DOHH2 (cell line): ENCODE results near the gene PRXL2A.

Source experiments
- EZH2phosphoT487 ChIP-seq: fragments of 200-600 bp; sonication (generic); IDR thresholded peaks from 2 replicates; pipeline ENCODE4 v1.6.1; 2017; ENCODE audit warnings: borderline replicate concordance, mild to moderate bottlenecking, antibody characterized with exemption, low read length, moderate library complexity, mixed read lengths
- TF ChIP-seq, protein P1 (sequence below): fragments of 200-600 bp; sonication (generic); IDR thresholded peaks from one replicate; pipeline ENCODE4 v1.5.1; 2014; ENCODE audit warnings: antibody characterized with exemption, mild to moderate bottlenecking, low read depth, low read length; ENCODE audit not compliant: poor library complexity, severe bottlenecking

DNA sequence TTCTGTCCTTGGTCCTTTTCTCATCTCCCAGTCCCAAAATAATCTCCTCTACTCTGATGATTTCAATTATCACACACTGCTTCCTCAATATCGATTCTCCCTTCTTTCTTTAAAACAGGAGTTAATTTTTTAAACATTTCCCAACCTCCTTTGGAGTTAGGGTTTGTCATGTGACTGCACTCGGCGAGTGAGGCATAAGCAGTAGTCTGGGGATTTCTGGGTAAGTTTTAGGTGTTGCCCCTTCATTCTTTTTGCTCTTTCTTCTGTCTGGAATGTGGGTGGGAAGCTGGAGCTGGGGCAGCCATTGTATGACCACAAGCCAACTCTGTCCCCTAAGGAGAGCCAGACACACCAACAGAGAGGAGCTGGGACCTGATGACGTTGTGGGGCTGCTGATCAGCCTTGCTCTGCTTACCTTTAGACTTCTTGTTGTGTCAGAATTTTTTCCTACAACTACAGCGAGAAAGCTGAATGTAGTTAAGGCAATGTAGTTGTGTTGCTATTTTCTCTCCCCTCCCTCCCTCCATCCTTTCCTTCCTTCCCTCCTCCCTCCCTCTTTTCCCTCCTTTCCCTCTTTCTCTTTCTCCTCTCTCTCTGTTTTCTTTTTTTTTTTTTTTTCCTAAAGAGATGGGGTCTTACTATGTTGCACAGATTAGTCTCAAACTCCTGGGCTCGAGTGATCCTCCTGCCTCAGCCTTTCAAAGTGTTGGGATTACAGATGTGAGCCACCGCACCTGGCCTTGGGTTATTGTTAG lies 39.3 kb downstream of the PRXL2A start:
- TF ChIP-seq, protein P1, sequence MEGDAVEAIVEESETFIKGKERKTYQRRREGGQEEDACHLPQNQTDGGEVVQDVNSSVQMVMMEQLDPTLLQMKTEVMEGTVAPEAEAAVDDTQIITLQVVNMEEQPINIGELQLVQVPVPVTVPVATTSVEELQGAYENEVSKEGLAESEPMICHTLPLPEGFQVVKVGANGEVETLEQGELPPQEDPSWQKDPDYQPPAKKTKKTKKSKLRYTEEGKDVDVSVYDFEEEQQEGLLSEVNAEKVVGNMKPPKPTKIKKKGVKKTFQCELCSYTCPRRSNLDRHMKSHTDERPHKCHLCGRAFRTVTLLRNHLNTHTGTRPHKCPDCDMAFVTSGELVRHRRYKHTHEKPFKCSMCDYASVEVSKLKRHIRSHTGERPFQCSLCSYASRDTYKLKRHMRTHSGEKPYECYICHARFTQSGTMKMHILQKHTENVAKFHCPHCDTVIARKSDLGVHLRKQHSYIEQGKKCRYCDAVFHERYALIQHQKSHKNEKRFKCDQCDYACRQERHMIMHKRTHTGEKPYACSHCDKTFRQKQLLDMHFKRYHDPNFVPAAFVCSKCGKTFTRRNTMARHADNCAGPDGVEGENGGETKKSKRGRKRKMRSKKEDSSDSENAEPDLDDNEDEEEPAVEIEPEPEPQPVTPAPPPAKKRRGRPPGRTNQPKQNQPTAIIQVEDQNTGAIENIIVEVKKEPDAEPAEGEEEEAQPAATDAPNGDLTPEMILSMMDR: no peak
- TF ChIP-seq EZH2phosphoT487: no peak
